ENCODE results near the gene ANAPC16.
A peak's percentile ranks its signal among the peaks of the same experiment; 100 is the strongest.

The ANAPC16 gene

DNA sequence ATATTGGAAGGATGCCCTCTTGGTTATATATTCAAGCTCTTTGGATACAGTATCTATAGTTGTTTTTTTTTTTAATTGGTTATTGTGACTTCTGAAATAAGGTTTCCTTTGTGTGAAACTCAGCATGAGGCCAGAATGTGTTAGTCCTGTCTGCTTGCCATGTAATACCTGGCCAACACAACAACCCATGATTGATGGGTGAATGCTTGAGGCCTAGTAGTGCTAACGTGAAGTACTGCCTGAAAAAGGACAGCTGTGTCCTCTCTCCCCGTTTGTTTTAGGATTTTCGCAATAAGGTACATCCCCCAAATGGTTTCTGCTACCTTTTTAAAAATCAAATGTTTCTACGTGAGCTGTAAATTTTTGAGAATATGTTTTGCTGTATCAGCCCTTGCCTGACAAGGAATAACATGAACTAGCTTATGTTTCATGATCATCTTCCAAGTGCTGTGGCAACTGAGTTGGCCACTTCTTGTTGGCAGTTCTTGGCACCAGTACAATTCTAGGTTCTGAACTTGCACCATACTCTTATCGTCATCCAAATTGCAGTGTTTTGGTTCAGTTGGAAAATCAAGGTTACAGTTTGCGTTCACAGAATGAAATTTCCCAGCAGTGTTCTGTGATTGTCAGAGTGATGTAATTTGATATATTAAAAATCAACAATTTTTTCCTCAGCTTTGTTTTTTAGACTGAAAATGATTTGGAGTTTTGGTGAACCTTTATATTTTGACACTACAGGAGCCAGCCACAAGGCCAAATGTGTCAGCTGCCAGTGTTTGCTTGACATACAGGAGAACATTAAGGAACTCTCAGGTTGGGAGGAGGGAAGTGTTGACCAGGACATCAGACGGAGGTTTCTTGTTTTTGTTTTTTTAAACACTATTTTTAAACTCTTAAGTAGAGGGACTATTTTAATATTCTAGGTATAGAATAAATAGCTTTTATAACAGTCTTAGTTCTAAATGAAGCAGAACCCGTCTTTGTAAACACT lies 13.7 kb downstream of the ANAPC16 start:
- Histone ChIP-seq H3K27me3 (ENCODE audit: low read depth, low read length) (no peaks in the 10 kb centered on the region), H3K4me3 (ENCODE audit: low read depth in 1 of 2, low read length in 2 of 2) (no peak overlapping the region), H3K36me3 (ENCODE audit: control insufficient read depth in 1 of 2, insufficient read depth in 2 of 2, low read length in 2 of 2) (peaks cover 17 to 26% of the 10 kb centered on the region in 2 donors), H3K4me1 (ENCODE audit: control insufficient read depth in 1 of 2, insufficient read depth in 2 of 2, low read length in 2 of 2) (peaks cover 0 to 12% of the 10 kb centered on the region in 2 donors), H3K27ac (ENCODE audit: low read length) (peak overlapping the region; percentile 57), H3K9me3 (ENCODE audit: control insufficient read depth in 1 of 2, low read length in 2 of 2) (no peaks in the 10 kb centered on the region)

DNA sequence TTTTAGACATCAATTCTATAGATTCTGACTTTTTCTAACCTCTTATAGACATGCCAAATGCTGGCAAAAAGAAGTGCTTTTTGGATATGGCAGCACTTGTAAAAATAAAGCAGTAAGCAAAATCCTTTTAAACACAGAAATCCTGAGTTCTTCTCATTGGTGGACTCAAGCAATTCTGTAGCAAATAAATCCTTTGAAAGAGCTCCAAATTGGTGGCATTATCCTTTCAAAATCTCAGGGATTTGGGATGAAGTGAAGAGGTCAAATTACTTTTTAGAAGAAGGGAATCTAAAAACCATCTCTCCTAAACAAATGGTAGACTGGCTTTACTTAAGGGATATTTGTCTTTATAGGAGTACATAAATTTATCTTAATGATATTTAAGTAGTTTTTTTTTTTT lies 17.8 kb downstream of the ANAPC16 start:
- H3K27ac ChIP-seq (ENCODE audit: low read length) = no peak overlapping the region
- no peaks in the 10 kb centered on the region for H3K9me3 ChIP-seq (ENCODE audit: control insufficient read depth in 1 of 2, low read length in 2 of 2)
- peaks cover 22 to 43% of the 10 kb centered on the region in 2 donors for H3K36me3 ChIP-seq (ENCODE audit: control insufficient read depth in 1 of 2, insufficient read depth in 2 of 2, low read length in 2 of 2)
- H3K4me3 ChIP-seq (ENCODE audit: low read depth in 1 of 2, low read length in 2 of 2) = no peak overlapping the region
- peaks cover 0 to 6% of the 10 kb centered on the region in 2 donors for H3K4me1 ChIP-seq (ENCODE audit: control insufficient read depth in 1 of 2, insufficient read depth in 2 of 2, low read length in 2 of 2)
- H3K27me3 ChIP-seq (ENCODE audit: low read depth, low read length) = no peaks in the 10 kb centered on the region

DNA sequence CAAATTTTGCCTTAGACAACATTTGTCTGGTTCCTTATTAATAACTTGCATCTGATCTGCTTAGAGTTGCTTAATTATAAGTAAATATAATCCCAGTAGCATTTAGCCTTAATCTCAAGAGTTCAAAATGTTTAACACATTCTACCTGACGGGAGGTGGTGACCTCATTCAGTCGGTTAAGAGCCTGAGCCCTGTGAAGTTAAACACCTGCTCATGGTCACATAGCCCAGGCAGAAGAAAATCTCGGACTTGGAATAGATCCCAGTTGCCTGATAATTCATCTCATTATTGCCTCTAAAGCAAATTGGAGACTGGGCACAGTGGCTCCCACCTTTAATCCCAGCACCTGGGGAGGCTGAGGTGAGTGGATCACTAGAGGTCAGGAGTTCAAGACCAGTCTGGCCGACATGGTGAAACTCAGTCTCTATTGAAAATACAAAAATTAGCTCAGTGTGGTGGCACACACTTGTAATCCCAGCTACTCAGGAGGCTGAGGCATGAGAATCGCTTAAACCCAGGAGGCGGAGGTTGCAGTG lies 18.8 kb downstream of the ANAPC16 start:
- H3K36me3 ChIP-seq (ENCODE audit: control insufficient read depth in 1 of 2, insufficient read depth in 2 of 2, low read length in 2 of 2) = peaks cover 22 to 43% of the 10 kb centered on the region in 2 donors
- no peaks in the 10 kb centered on the region for H3K27me3 ChIP-seq (ENCODE audit: low read depth, low read length)
- no peak overlapping the region for H3K27ac ChIP-seq (ENCODE audit: low read length)
- peaks cover 0 to 2% of the 10 kb centered on the region in 2 donors for H3K4me1 ChIP-seq (ENCODE audit: control insufficient read depth in 1 of 2, insufficient read depth in 2 of 2, low read length in 2 of 2)
- H3K4me3 ChIP-seq (ENCODE audit: low read depth in 1 of 2, low read length in 2 of 2) = no peak overlapping the region
- no peaks in the 10 kb centered on the region for H3K9me3 ChIP-seq (ENCODE audit: control insufficient read depth in 1 of 2, low read length in 2 of 2)

DNA sequence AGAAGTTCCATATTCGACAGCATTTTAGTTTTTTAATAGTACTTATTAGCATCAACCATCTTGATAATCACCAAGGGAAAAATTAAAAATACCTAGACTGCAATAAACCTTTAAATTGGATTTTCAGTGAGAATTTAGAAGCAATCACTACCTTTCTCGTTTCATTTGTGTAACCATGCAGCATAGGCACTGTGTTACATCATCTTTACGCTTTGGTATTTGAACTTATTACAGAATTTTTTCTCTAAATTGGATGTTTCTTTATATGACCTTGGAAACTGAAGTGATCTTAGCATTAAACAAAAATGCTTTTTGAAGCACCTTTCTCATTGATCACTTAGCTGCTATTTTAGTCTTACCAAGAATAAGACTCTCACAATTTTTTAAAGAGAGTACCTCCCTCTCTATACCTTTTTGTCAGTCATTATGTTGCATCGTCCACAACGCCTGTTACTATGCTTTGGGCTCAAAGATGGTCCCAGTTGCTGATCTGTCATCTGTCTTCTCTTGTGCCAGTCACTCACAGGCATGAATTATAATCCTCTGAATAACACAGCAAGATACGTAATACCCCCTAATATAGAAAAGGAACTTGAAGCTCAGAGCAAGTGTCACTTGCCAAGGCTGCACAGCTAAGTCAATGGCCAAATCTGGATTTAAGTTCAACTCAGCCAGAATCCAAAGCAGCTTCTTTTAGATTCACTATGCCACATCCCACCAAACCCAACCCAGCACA lies 19.9 kb downstream of the ANAPC16 start:
- peaks cover 21 to 41% of the 10 kb centered on the region in 2 donors for H3K36me3 ChIP-seq (ENCODE audit: control insufficient read depth in 1 of 2, insufficient read depth in 2 of 2, low read length in 2 of 2)
- no peak overlapping the region for H3K4me3 ChIP-seq (ENCODE audit: low read depth in 1 of 2, low read length in 2 of 2)
- H3K4me1 ChIP-seq (ENCODE audit: control insufficient read depth in 1 of 2, insufficient read depth in 2 of 2, low read length in 2 of 2) = no peaks in the 10 kb centered on the region
- no peaks in the 10 kb centered on the region for H3K27me3 ChIP-seq (ENCODE audit: low read depth, low read length)
- no peaks in the 10 kb centered on the region for H3K9me3 ChIP-seq (ENCODE audit: control insufficient read depth in 1 of 2, low read length in 2 of 2)
- no peak overlapping the region for H3K27ac ChIP-seq (ENCODE audit: low read length)

- Histone ChIP-seq H3K27me3 (ENCODE audit: low read depth, low read length) (no peaks in the 10 kb centered on the region), H3K9me3 (ENCODE audit: control insufficient read depth in 1 of 2, low read length in 2 of 2) (no peaks in the 10 kb centered on the region), H3K4me1 (ENCODE audit: control insufficient read depth in 1 of 2, insufficient read depth in 2 of 2, low read length in 2 of 2) (peaks cover 0 to 10% of the 10 kb centered on the region in 2 donors), H3K36me3 (ENCODE audit: control insufficient read depth in 1 of 2, insufficient read depth in 2 of 2, low read length in 2 of 2) (peaks cover 10 to 23% of the 10 kb centered on the region in 2 donors), H3K4me3 (ENCODE audit: low read depth in 1 of 2, low read length in 2 of 2) (no peak overlapping the region), H3K27ac (ENCODE audit: low read length) (no peak overlapping the region)
These were observed 22.8 kb downstream of the ANAPC16 start for GRCh38 chr10:72238392-72239175.

- Histone ChIP-seq H3K27me3 (ENCODE audit: low read depth, low read length) (no peaks in the 10 kb centered on the region), H3K4me3 (ENCODE audit: low read depth in 1 of 2, low read length in 2 of 2) (no peak overlapping the region), H3K36me3 (ENCODE audit: control insufficient read depth in 1 of 2, insufficient read depth in 2 of 2, low read length in 2 of 2) (peaks cover 7 to 18% of the 10 kb centered on the region in 2 donors), H3K4me1 (ENCODE audit: control insufficient read depth in 1 of 2, insufficient read depth in 2 of 2, low read length in 2 of 2) (peaks cover 6 to 18% of the 10 kb centered on the region in 2 donors), H3K9me3 (ENCODE audit: control insufficient read depth in 1 of 2, low read length in 2 of 2) (no peaks in the 10 kb centered on the region), H3K27ac (ENCODE audit: low read length) (no peak overlapping the region)
These were observed 23.6 kb downstream of the ANAPC16 start for GRCh38 chr10:72239409-72239808.

DNA sequence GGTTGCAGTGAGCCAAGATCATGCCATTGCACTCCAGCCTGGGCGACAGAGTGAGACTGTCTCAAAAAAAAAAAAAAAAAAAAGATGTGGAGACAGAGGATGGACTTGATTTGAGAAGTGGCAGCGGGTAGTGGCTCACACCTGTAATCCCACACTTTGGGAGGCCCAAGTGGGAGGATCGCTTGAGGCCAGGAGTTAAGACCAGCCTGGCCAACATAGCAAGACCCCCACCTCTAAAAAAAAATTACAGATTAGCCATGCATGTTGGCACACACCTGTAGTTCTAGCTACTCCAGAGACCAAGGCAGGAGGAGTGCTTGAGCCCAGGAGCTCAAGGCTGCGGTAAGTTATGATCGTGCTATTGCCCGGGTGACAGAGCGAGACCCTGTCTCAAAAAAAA lies 24.6 kb downstream of the ANAPC16 start:
- H3K9me3 ChIP-seq (ENCODE audit: control insufficient read depth in 1 of 2, low read length in 2 of 2) = no peaks in the 10 kb centered on the region
- peaks cover 4 to 11% of the 10 kb centered on the region in 2 donors for H3K36me3 ChIP-seq (ENCODE audit: control insufficient read depth in 1 of 2, insufficient read depth in 2 of 2, low read length in 2 of 2)
- H3K4me3 ChIP-seq (ENCODE audit: low read depth in 1 of 2, low read length in 2 of 2) = no peak overlapping the region
- peaks cover 14 to 27% of the 10 kb centered on the region in 2 donors for H3K4me1 ChIP-seq (ENCODE audit: control insufficient read depth in 1 of 2, insufficient read depth in 2 of 2, low read length in 2 of 2)
- H3K27ac ChIP-seq (ENCODE audit: low read length) = no peak overlapping the region
- no peaks in the 10 kb centered on the region for H3K27me3 ChIP-seq (ENCODE audit: low read depth, low read length)

DNA sequence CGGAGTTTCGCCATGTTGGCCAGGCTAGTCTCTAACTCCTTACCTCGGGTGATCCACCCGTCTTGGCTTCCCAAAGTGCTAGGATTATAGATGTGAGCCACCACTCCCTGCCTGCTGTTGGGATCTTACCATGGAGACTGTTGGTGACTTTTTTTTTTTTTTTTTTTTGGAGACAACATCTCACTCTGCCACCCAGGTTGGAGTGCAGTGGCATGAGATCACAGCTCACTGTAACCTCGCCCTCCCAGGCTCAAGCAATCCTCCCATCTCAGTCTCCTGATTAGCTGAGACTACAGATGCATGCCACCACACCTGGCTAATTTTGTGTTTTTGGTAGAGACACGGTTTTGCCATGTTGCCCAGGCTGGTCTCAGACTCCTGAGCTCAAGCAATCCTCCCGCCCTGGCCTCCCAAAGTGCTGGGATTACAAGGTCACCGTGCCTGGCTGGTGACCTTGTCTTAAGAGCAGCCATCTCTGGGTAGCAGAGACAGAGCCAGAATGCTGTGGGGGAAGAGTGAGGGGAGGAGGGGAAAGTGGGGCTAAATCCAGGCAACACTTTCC lies 26.0 kb downstream of the ANAPC16 start:
- H3K36me3 ChIP-seq (ENCODE audit: control insufficient read depth in 1 of 2, insufficient read depth in 2 of 2, low read length in 2 of 2) = peaks cover 2% of the 10 kb centered on the region in 2 donors

DNA sequence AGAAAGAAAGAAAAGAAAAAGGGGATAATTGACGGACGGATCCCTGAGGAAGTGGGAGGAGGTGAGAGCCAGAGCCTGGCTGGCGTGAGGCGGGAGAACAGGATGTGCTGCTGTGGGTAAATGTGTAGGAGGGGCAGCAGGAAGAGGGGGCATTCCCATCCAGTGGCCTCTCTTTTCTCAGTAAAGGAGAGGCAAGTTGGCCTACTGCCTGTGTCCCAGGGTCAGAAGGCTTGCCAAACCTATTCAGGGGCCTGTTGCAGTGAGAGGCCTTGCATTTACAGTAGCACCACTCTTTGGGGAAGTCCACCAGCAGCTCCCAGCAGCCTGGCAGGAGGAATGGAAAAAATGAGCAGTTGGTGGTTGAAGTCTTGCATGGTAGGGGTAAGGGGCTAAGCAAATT lies 26.9 kb downstream of the ANAPC16 start:
- Histone ChIP-seq H3K9me3 (ENCODE audit: control insufficient read depth in 1 of 2, low read length in 2 of 2) (no peaks in the 10 kb centered on the region), H3K36me3 (ENCODE audit: control insufficient read depth in 1 of 2, insufficient read depth in 2 of 2, low read length in 2 of 2) (no peaks in the 10 kb centered on the region), H3K4me3 (ENCODE audit: low read depth in 1 of 2, low read length in 2 of 2) (no peak overlapping the region), H3K27me3 (ENCODE audit: low read depth, low read length) (no peaks in the 10 kb centered on the region), H3K4me1 (ENCODE audit: control insufficient read depth in 1 of 2, insufficient read depth in 2 of 2, low read length in 2 of 2) (peaks cover 19 to 46% of the 10 kb centered on the region in 2 donors), H3K27ac (ENCODE audit: low read length) (peak overlapping the region; percentile 20)

More for the DNA sequence above, 26.0 kb downstream of the ANAPC16 start:
- no peaks in the 10 kb centered on the region for H3K9me3 ChIP-seq (ENCODE audit: control insufficient read depth in 1 of 2, low read length in 2 of 2)
- H3K27ac ChIP-seq (ENCODE audit: low read length) = no peak overlapping the region
- no peaks in the 10 kb centered on the region for H3K27me3 ChIP-seq (ENCODE audit: low read depth, low read length)
- H3K4me3 ChIP-seq (ENCODE audit: low read depth in 1 of 2, low read length in 2 of 2) = no peak overlapping the region
- H3K4me1 ChIP-seq (ENCODE audit: control insufficient read depth in 1 of 2, insufficient read depth in 2 of 2, low read length in 2 of 2) = peaks cover 19 to 39% of the 10 kb centered on the region in 2 donors

GRCh38 chr10:72243822-72244437 lies 28.1 kb downstream of the ANAPC16 start:
- H3K27ac ChIP-seq (ENCODE audit: low read length) = peak overlapping the region; percentile 83
- no peak overlapping the region for H3K4me3 ChIP-seq (ENCODE audit: low read depth in 1 of 2, low read length in 2 of 2)
- no peaks in the 10 kb centered on the region for H3K27me3 ChIP-seq (ENCODE audit: low read depth, low read length)
- no peaks in the 10 kb centered on the region for H3K36me3 ChIP-seq (ENCODE audit: control insufficient read depth in 1 of 2, insufficient read depth in 2 of 2, low read length in 2 of 2)
- H3K9me3 ChIP-seq (ENCODE audit: control insufficient read depth in 1 of 2, low read length in 2 of 2) = no peaks in the 10 kb centered on the region
- H3K4me1 ChIP-seq (ENCODE audit: control insufficient read depth in 1 of 2, insufficient read depth in 2 of 2, low read length in 2 of 2) = peaks cover 30 to 59% of the 10 kb centered on the region in 2 donors
